ENCODE measurements around the gene HPSE2. TPM values are rescaled to one million over a fixed set of nuclear protein-coding genes. Genes with fewer than 3 reads are reported as not detected.

The HPSE2 gene
- total RNA-seq, 2 experiments from 2014 or later: not detected

GRCh38 chr10:98617906-98618520 lies 617.6 kb downstream of the HPSE2 start:
- Mint-ChIP-seq H3K27me3 (peaks cover 10% of the 10 kb centered on the region), H3K36me3 (ENCODE audit: low read depth) (no peaks in the 10 kb centered on the region), H3K27ac (no peak overlapping the region), H3K4me3 (no peak overlapping the region), H3K9me3 (no peaks in the 10 kb centered on the region), H3K4me1 (peaks cover 2% of the 10 kb centered on the region)
- ChIA-PET CTCF (interaction anchor here (1.0 kb wide), 1 partner anchor 151 kb away, joined by 3 read pairs; no protein-coding TSS in a partner anchor), POLR2A (no interaction called here)
- no peak for DNase-seq

DNA sequence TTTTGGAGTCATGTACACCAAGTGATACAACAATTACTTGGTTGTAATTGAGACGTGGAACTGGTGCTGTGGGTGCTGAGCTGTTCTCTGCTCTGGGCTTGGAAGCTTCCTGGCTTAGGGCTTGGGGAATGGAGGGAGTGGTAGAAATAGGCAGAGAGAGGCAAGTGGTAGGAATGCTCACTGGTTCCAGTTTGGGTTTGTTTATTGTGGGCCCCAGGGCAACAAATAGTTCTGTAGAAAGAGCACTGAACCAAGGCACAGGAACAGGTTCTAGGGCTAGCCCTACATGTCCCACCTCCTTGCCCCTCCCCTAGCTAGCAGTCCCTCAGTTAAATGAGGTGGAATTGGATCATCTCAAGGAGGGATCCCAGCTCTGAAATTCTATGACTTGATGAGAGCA lies 622.2 kb downstream of the HPSE2 start:
- no peak overlapping the region for H3K27ac Mint-ChIP-seq
- no peak overlapping the region for H3K4me3 Mint-ChIP-seq
- no peaks in the 10 kb centered on the region for H3K4me1 Mint-ChIP-seq
- H3K27me3 Mint-ChIP-seq: peaks cover 7% of the 10 kb centered on the region
- no peaks in the 10 kb centered on the region for H3K36me3 Mint-ChIP-seq (ENCODE audit: low read depth)
- CTCF ChIA-PET: no interaction called here
- POLR2A ChIA-PET: no interaction called here
- no peak for DNase-seq
- no peaks in the 10 kb centered on the region for H3K9me3 Mint-ChIP-seq

GRCh38 chr10:98611436-98611835 lies 624.2 kb downstream of the HPSE2 start:
- CTCF ChIA-PET: no interaction called here
- no peak overlapping the region for H3K27ac Mint-ChIP-seq

GRCh38 chr10:98610836-98611235 lies 624.8 kb downstream of the HPSE2 start:
- Mint-ChIP-seq H3K36me3 (ENCODE audit: low read depth) (no peaks in the 10 kb centered on the region), H3K4me3 (no peak overlapping the region), H3K27me3 (peaks cover 8% of the 10 kb centered on the region), H3K9me3 (no peaks in the 10 kb centered on the region), H3K4me1 (no peaks in the 10 kb centered on the region), H3K27ac (no peak overlapping the region)
- ChIA-PET CTCF (no interaction called here), POLR2A (no interaction called here)
- DNase-seq: no peak

More at GRCh38 chr10:98611436-98611835, 624.2 kb downstream of the HPSE2 start:
- POLR2A ChIA-PET: no interaction called here
- Mint-ChIP-seq H3K27me3 (peaks cover 12% of the 10 kb centered on the region), H3K4me1 (no peaks in the 10 kb centered on the region), H3K4me3 (no peak overlapping the region), H3K9me3 (no peaks in the 10 kb centered on the region), H3K36me3 (ENCODE audit: low read depth) (no peaks in the 10 kb centered on the region)
- no peak for DNase-seq

- H3K27me3 Mint-ChIP-seq: peaks cover 5% of the 10 kb centered on the region
- no peaks in the 10 kb centered on the region for H3K36me3 Mint-ChIP-seq (ENCODE audit: low read depth)
- H3K4me1 Mint-ChIP-seq: no peaks in the 10 kb centered on the region
- ChIA-PET CTCF (no interaction called here), POLR2A (no interaction called here)
- H3K9me3 Mint-ChIP-seq: no peaks in the 10 kb centered on the region
- DNase-seq: no peak
- H3K27ac Mint-ChIP-seq: no peak overlapping the region
- no peak overlapping the region for H3K4me3 Mint-ChIP-seq
These were observed 625.4 kb downstream of the HPSE2 start for GRCh38 chr10:98610301-98610700.

GRCh38 chr10:98609265-98609664 lies 626.4 kb downstream of the HPSE2 start:
- ChIA-PET POLR2A (no interaction called here), CTCF (no interaction called here)
- H3K36me3 Mint-ChIP-seq (ENCODE audit: low read depth): no peaks in the 10 kb centered on the region
- H3K27me3 Mint-ChIP-seq: peaks cover 5% of the 10 kb centered on the region
- no peaks in the 10 kb centered on the region for H3K4me1 Mint-ChIP-seq
- no peak for DNase-seq
- no peak overlapping the region for H3K27ac Mint-ChIP-seq
- no peak overlapping the region for H3K4me3 Mint-ChIP-seq
- H3K9me3 Mint-ChIP-seq: no peaks in the 10 kb centered on the region

- Mint-ChIP-seq H3K27me3 (peaks cover 5% of the 10 kb centered on the region), H3K27ac (no peak overlapping the region), H3K4me1 (no peaks in the 10 kb centered on the region), H3K9me3 (no peaks in the 10 kb centered on the region), H3K4me3 (no peak overlapping the region), H3K36me3 (ENCODE audit: low read depth) (no peaks in the 10 kb centered on the region)
- POLR2A ChIA-PET: no interaction called here
- CTCF ChIA-PET: no interaction called here
- no peak for DNase-seq
These were observed 627.2 kb downstream of the HPSE2 start for GRCh38 chr10:98608411-98608810.

DNA sequence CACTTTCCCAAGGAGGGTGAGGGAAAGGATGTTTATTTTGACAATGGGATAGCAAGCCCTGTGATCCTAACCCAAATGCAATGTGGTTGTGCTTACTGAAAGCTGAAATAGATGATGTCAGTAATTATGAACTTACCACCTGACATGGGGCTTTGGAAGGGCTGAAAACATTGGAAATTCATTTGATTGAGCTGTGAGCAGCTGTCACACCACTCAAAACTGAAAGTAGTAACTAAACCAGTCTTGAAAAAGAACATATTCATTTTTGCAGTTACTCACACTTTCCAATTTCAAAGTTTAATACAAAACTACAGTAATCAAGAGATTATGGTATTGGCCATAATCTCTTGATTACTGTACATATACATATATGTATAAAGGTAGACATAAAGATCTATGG lies 633.4 kb downstream of the HPSE2 start:
- no peak for DNase-seq
- Mint-ChIP-seq H3K9me3 (peaks cover 4% of the 10 kb centered on the region), H3K27ac (no peak overlapping the region), H3K27me3 (peaks cover 2% of the 10 kb centered on the region), H3K36me3 (ENCODE audit: low read depth) (no peaks in the 10 kb centered on the region), H3K4me3 (no peak overlapping the region), H3K4me1 (no peaks in the 10 kb centered on the region)
- CTCF ChIA-PET: no interaction called here
- POLR2A ChIA-PET: no interaction called here

- ChIA-PET CTCF (no interaction called here), POLR2A (no interaction called here)
- Mint-ChIP-seq H3K4me3 (no peak overlapping the region), H3K27me3 (peaks cover 2% of the 10 kb centered on the region), H3K4me1 (no peaks in the 10 kb centered on the region), H3K9me3 (peaks cover 4% of the 10 kb centered on the region), H3K36me3 (ENCODE audit: low read depth) (no peaks in the 10 kb centered on the region), H3K27ac (no peak overlapping the region)
- DNase-seq: no peak
These were observed 636.5 kb downstream of the HPSE2 start for GRCh38 chr10:98599032-98599610.

DNA sequence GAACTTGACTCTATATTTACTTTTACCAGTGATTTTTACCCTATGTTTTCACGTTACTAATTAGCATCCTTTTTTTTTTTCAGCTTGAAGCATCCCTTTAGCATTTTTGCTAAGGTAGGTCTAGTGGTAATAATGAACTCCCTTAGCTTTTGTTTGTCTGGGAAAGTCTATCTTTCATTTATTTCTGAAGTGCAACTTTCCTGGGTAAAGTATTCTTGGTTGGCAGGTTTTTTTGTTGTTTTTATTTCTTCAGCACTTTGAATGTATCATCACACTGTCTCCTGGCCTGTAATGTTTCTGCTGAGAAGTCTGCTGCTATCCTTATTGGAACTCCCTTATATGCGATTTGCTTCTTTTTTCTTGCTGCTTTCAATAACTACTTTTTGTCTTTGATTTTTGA lies 639.2 kb downstream of the HPSE2 start:
- ChIA-PET CTCF (no interaction called here), POLR2A (no interaction called here)
- H3K4me3 Mint-ChIP-seq: no peak overlapping the region
- H3K27me3 Mint-ChIP-seq: peaks cover 1% of the 10 kb centered on the region
- peaks cover 4% of the 10 kb centered on the region for H3K9me3 Mint-ChIP-seq
- no peaks in the 10 kb centered on the region for H3K4me1 Mint-ChIP-seq
- H3K36me3 Mint-ChIP-seq (ENCODE audit: low read depth): no peaks in the 10 kb centered on the region
- no peak overlapping the region for H3K27ac Mint-ChIP-seq
- DNase-seq: no peak

- ChIA-PET POLR2A (no interaction called here), CTCF (no interaction called here)
- Mint-ChIP-seq H3K4me1 (no peaks in the 10 kb centered on the region), H3K27ac (no peak overlapping the region), H3K9me3 (no peaks in the 10 kb centered on the region), H3K36me3 (ENCODE audit: low read depth) (no peaks in the 10 kb centered on the region), H3K27me3 (peaks cover 4% of the 10 kb centered on the region), H3K4me3 (no peak overlapping the region)
- no peak for DNase-seq
These were observed 646.0 kb downstream of the HPSE2 start for GRCh38 chr10:98589691-98590090.

DNA sequence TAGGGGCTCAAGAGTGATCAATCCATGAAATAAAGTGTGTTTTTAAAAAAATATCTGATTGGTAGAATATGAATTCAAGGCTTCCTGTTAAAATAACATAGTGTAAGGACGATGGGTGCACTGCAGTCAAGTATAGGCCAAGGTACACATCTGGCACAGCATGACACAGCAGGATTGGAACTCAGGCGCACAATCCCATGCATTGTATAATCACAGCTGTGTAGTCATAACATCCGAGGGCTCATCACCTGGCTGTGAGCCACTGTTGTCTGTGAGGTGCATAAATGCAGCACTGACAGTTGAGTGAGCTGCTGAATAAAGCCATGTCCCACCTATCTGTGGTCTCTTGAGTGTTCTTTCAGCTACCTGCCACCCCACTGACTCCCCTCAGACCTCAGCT lies 646.6 kb downstream of the HPSE2 start:
- CTCF ChIA-PET: no interaction called here
- no peaks in the 10 kb centered on the region for H3K4me1 Mint-ChIP-seq

GRCh38 chr10:98587156-98587837 lies 648.4 kb downstream of the HPSE2 start:
- ChIA-PET CTCF (no interaction called here), POLR2A (no interaction called here)
- H3K27me3 Mint-ChIP-seq: peaks cover 6% of the 10 kb centered on the region
- no peaks in the 10 kb centered on the region for H3K36me3 Mint-ChIP-seq (ENCODE audit: low read depth)
- H3K4me3 Mint-ChIP-seq: no peak overlapping the region
- no peak for DNase-seq
- no peaks in the 10 kb centered on the region for H3K9me3 Mint-ChIP-seq
- no peaks in the 10 kb centered on the region for H3K4me1 Mint-ChIP-seq
- no peak overlapping the region for H3K27ac Mint-ChIP-seq

More for the DNA sequence above, 646.6 kb downstream of the HPSE2 start:
- Mint-ChIP-seq H3K36me3 (ENCODE audit: low read depth) (no peaks in the 10 kb centered on the region), H3K9me3 (no peaks in the 10 kb centered on the region), H3K27me3 (peaks cover 7% of the 10 kb centered on the region), H3K4me3 (no peak overlapping the region), H3K27ac (no peak overlapping the region)
- POLR2A ChIA-PET: no interaction called here
- no peak for DNase-seq

DNA sequence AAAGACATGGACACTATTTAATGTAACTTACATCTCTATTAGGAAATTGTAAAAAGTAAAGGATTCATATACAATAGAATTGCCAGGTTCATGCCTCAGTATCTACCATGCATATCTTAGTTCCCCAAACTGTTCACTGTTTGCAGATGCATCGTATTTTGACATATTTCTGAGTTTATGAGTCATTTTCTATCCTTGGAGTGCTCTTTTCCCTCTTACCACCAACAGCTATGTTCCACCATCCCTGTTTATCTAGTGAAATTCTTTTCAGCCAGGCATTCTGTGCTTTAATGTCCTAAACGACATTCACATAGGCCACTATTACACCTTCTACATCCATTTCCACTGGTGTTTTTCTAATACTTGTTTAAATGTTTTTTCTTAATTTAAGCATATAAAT lies 649.6 kb downstream of the HPSE2 start:
- Mint-ChIP-seq H3K4me1 (no peaks in the 10 kb centered on the region), H3K4me3 (no peak overlapping the region), H3K27me3 (peaks cover 10% of the 10 kb centered on the region), H3K27ac (no peak overlapping the region), H3K36me3 (ENCODE audit: low read depth) (no peaks in the 10 kb centered on the region), H3K9me3 (no peaks in the 10 kb centered on the region)
- ChIA-PET POLR2A (no interaction called here), CTCF (interaction anchor here (0.7 kb wide), 1 partner anchor 671 kb away, joined by 3 read pairs; no protein-coding TSS in a partner anchor)
- no peak for DNase-seq

Measured in activated CD4-positive, alpha-beta memory T cell treated with anti-CD3 and anti-CD28 coated beads, Interleukin-2, amount 10 ng/mL, durations not matched to agents 7 days and 5 days (primary cell).